Measurements from ENCODE around the gene LGALS7.

Gene LGALS7

DNA sequence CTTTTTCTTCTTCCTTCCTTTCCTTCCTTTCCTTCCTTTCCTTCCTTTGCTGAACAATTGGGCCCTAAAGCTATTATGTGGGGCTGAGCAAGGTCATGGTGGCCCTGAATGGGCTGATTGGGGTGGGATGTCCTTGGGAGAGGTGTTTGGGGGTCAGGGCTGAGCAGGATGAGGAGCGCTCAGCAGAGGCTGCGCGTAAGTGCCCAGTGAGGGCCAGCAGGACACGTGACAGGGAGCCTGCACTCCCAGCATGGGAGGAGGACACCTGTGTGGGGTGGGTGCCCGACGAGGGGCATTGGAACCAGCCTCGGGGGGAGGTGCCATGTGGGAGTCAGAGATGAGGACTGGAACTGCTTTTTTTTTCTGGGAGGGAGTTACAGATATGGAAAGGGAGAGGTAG, 5.4 kb upstream of the LGALS7 start:
- TF ChIP-seq, protein P1, sequence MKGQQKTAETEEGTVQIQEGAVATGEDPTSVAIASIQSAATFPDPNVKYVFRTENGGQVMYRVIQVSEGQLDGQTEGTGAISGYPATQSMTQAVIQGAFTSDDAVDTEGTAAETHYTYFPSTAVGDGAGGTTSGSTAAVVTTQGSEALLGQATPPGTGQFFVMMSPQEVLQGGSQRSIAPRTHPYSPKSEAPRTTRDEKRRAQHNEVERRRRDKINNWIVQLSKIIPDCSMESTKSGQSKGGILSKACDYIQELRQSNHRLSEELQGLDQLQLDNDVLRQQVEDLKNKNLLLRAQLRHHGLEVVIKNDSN (IDR thresholded peaks at IDR 0.05), result no peak
- TF ChIP-seq CREB1 (IDR thresholded peaks at IDR 0.05; ENCODE audit: low read depth), result no peak
- no peak for TF ChIP-seq TAF1 (IDR thresholded peaks at IDR 0.05; ENCODE audit: low read depth)
- TF ChIP-seq, protein P2, sequence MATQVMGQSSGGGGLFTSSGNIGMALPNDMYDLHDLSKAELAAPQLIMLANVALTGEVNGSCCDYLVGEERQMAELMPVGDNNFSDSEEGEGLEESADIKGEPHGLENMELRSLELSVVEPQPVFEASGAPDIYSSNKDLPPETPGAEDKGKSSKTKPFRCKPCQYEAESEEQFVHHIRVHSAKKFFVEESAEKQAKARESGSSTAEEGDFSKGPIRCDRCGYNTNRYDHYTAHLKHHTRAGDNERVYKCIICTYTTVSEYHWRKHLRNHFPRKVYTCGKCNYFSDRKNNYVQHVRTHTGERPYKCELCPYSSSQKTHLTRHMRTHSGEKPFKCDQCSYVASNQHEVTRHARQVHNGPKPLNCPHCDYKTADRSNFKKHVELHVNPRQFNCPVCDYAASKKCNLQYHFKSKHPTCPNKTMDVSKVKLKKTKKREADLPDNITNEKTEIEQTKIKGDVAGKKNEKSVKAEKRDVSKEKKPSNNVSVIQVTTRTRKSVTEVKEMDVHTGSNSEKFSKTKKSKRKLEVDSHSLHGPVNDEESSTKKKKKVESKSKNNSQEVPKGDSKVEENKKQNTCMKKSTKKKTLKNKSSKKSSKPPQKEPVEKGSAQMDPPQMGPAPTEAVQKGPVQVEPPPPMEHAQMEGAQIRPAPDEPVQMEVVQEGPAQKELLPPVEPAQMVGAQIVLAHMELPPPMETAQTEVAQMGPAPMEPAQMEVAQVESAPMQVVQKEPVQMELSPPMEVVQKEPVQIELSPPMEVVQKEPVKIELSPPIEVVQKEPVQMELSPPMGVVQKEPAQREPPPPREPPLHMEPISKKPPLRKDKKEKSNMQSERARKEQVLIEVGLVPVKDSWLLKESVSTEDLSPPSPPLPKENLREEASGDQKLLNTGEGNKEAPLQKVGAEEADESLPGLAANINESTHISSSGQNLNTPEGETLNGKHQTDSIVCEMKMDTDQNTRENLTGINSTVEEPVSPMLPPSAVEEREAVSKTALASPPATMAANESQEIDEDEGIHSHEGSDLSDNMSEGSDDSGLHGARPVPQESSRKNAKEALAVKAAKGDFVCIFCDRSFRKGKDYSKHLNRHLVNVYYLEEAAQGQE (IDR thresholded peaks at IDR 0.05; ENCODE audit: low read depth), result no peak
- TF ChIP-seq NFIC (IDR thresholded peaks at IDR 0.05), result no peak
- no peak for TF ChIP-seq RAD21 (IDR thresholded peaks at IDR 0.05; ENCODE audit: low read depth)
- no peak for TF ChIP-seq EP300 (IDR thresholded peaks at IDR 0.05; ENCODE audit: borderline replicate concordance)
- TF ChIP-seq YY1 (IDR thresholded peaks at IDR 0.05; ENCODE audit: low read depth), result no peak
- no peak for TF ChIP-seq TCF12 (IDR thresholded peaks at IDR 0.05; ENCODE audit: low read depth)
- TF ChIP-seq CEBPB (IDR thresholded peaks at IDR 0.05), result no peak
- no peak for TF ChIP-seq TEAD4 (IDR thresholded peaks at IDR 0.05)
- TF ChIP-seq FOXM1 (IDR thresholded peaks at IDR 0.05; ENCODE audit: borderline replicate concordance, low read depth), result no peak
- TF ChIP-seq, protein P3, sequence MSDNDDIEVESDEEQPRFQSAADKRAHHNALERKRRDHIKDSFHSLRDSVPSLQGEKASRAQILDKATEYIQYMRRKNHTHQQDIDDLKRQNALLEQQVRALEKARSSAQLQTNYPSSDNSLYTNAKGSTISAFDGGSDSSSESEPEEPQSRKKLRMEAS (IDR thresholded peaks at IDR 0.05), result no peak
- no peak for TF ChIP-seq EGR1 (IDR thresholded peaks at IDR 0.05)
- TF ChIP-seq ZBTB7A (IDR thresholded peaks at IDR 0.05; ENCODE audit: low read depth), result no peak

DNA sequence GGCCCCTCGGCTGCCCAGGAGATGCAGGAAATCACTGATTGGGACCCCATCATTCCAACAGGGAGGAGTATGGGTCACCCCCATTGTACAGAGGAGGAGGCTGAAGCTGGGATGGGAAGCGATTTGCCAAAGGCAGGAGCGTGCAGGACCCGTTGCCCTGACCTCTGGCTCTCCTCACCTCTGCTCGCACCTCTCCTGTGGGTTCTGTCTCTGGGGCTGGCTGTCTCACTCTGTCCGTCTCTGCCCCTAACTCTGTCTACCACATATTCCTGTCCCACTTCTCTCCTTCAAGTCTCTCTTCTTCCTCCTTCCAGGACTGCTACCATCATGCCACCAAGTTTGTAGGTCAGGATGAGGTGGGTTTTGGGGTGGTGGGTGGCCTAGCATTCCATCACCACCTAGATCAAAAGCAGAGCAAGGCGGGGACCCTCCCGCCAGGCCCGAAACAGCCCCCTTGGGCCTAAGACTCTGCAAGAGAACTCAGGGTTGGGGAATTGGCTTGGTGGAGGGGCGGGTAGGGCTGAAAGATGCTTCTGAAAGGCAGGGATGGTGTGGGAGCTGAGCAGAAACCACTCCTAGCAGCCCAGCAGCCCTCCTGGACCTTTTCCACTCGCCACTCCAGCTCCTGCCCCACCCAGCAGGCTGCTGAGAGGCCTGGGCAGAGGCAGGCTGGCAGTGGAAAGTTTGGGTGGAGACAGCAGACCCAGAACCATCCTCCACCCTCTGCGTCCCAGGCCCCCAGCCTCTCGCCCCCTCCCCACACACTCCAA, 1.0 kb upstream of the LGALS7 start:
- no peak for TF ChIP-seq CREB1 (IDR thresholded peaks at IDR 0.05; ENCODE audit: low read depth)
- TF ChIP-seq EGR1 (IDR thresholded peaks at IDR 0.05), result no peak
- TF ChIP-seq, protein P3 (IDR thresholded peaks at IDR 0.05), result no peak
- TF ChIP-seq RAD21 (IDR thresholded peaks at IDR 0.05; ENCODE audit: low read depth), result no peak
- no peak for TF ChIP-seq CEBPB (IDR thresholded peaks at IDR 0.05)

DNA sequence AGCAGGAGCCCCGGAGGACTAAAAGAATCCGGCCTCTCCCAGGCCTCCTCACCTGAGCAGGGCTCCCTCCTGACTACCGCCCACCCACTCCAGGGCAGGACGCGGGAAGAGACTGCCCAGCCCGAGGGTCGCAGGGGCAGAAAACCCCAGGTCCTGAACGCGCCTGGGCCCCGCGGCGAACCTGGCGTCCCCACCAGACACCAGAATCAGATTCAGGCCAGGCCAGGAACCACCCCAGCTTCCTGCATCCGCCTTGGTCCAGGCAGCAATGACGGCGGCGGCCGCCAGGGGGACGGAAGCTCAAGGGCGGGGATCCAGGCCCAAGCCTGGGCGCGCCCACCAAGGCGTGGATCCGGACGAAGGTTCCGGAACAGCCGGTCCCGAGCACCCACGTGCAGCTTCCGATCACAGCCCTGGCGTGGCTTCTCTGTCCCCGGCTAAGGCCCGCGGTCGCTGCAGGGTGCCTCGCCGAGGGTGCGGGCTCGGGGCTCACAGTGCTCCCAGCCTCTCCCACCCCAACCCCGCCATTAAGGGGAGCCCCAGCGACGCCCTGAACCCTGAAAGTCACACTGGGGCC, 3.6 kb downstream of the LGALS7 start:
- no peak for TF ChIP-seq RAD21 (IDR thresholded peaks at IDR 0.05; ENCODE audit: low read depth)
- TF ChIP-seq NFIC (IDR thresholded peaks at IDR 0.05), result no peak
- TF ChIP-seq CEBPB (IDR thresholded peaks at IDR 0.05), result no peak
- TF ChIP-seq, protein P3 (IDR thresholded peaks at IDR 0.05), result no peak
- TF ChIP-seq CREB1 (IDR thresholded peaks at IDR 0.05; ENCODE audit: low read depth), result no peak
- TF ChIP-seq EP300 (IDR thresholded peaks at IDR 0.05; ENCODE audit: borderline replicate concordance), result no peak
- TF ChIP-seq ZBTB7A (IDR thresholded peaks at IDR 0.05; ENCODE audit: low read depth), result no peak
- TF ChIP-seq EGR1 (IDR thresholded peaks at IDR 0.05), result no peak
- TF ChIP-seq, protein P1 (IDR thresholded peaks at IDR 0.05), result no peak
- TF ChIP-seq, protein P2 (IDR thresholded peaks at IDR 0.05; ENCODE audit: low read depth), result no peak

DNA sequence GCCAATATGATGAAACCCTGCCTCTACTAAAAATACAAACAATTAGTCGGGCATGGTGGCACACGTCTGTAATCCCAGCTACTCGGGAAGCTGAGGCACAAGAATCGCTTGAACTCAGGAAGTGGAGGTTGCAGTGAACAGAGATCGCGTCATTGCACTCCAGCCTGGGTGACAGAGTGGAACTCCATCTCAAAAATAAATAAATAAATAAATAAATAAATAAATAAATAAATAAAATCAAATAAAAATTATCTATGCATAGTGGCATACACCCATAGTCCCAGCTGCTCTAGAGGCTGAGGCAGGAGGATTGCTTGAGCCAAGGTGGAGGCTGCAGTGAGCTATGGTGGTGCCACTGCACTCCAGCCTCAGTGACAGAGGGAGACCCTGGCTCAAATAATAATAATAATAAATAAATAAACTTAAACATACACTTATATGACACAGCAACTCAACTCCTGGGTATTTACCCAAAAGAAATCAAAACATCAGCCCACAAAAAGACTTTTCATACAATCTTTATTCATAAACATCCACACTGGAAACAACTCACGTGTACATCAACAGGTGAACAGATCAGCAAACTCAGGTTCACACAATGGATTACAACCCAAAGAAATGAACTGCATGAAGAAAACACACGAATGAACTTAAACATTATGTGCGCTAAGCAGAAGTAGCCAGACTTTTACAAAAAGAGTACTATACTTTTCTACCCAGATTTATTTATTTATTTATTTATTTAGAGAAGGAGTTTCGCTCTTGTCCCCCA, 6.9 kb downstream of the LGALS7 start:
- TF ChIP-seq TCF12 (IDR thresholded peaks at IDR 0.05; ENCODE audit: low read depth), result no peak
- TF ChIP-seq, protein P3 (IDR thresholded peaks at IDR 0.05), result no peak
- no peak for TF ChIP-seq RAD21 (IDR thresholded peaks at IDR 0.05; ENCODE audit: low read depth)
- TF ChIP-seq CEBPB (IDR thresholded peaks at IDR 0.05), result no peak
- no peak for TF ChIP-seq TAF1 (IDR thresholded peaks at IDR 0.05; ENCODE audit: low read depth)
- no peak for TF ChIP-seq CREB1 (IDR thresholded peaks at IDR 0.05; ENCODE audit: low read depth)

DNA sequence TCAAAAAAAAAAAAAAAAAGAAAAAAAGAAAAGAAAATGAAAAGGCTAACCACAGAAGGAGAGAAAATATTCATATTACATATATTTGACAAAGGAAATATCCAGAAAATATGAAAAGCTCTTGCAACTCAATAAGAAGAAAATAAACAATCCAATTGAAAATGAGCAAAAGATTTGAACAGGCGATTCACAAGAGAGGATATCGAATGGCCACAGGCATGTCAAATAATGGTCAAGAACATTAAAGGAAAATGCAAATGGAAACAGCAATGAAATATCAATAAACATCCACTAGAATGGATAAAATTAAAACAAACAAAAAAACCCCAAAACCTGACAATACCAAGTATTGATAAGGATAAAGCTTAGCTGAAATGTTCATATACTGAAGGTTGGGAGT, 8.1 kb downstream of the LGALS7 start:
- no peak for TF ChIP-seq EGR1 (IDR thresholded peaks at IDR 0.05)
- TF ChIP-seq TAF1 (IDR thresholded peaks at IDR 0.05; ENCODE audit: low read depth), result no peak
- TF ChIP-seq NFIC (IDR thresholded peaks at IDR 0.05), result no peak
- TF ChIP-seq, protein P1 (IDR thresholded peaks at IDR 0.05), result no peak
- no peak for TF ChIP-seq FOXM1 (IDR thresholded peaks at IDR 0.05; ENCODE audit: borderline replicate concordance, low read depth)
- no peak for TF ChIP-seq YY1 (IDR thresholded peaks at IDR 0.05; ENCODE audit: low read depth)
- no peak for TF ChIP-seq TCF12 (IDR thresholded peaks at IDR 0.05; ENCODE audit: low read depth)
- TF ChIP-seq, protein P2 (IDR thresholded peaks at IDR 0.05; ENCODE audit: low read depth), result no peak
- no peak for TF ChIP-seq CREB1 (IDR thresholded peaks at IDR 0.05; ENCODE audit: low read depth)
